Spleen (tissue), 11 donors: ENCODE results near the gene PPTC7. TPM values are rescaled to one million over a fixed set of nuclear protein-coding genes. Genes with fewer than 3 reads are reported as not detected.

ENCODE experiments used
- DNase-seq: peaks from one replicate; pipeline ENCODE4 v3.0.0-alpha.2; 2020
- H3K27ac ChIP-seq, 8 donors: fragments of 200-600 bp; sonication (generic) in 7 of 8; 1 replicate in 4 of 8; 2 replicates in 4 of 8; pipeline versions ENCODE4 v1.5.0 to v1.8.0; 2016 to 2021; ENCODE audit warnings: inconsistent platforms in 4 of 8, mild to moderate bottlenecking in 4 of 8, moderate library complexity in 1 of 8
- H3K27me3 ChIP-seq, 7 donors: fragments of 200-600 bp; sonication (generic) in 6 of 7; replicated peaks in 1 of 7; 1 replicate in 4 of 7; 2 replicates in 3 of 7; pipeline versions ENCODE4 v1.5.0 to v1.8.0; 2016 to 2021; ENCODE audit warnings: inconsistent platforms in 3 of 7, mild to moderate bottlenecking in 1 of 7
- H3K36me3 ChIP-seq, 6 donors: fragments of 200-600 bp; sonication (generic) in 5 of 6; 1 replicate in 4 of 6; 2 replicates in 2 of 6; pipeline versions ENCODE4 v1.5.0 to v1.8.0; 2016 to 2021; ENCODE audit warnings: inconsistent platforms in 2 of 6
- H3K4me1 ChIP-seq, 6 donors: fragments of 200-600 bp; sonication (generic) in 5 of 6; 1 replicate in 3 of 6; 2 replicates in 3 of 6; pipeline versions ENCODE4 v1.5.0 to v1.8.0; 2016 to 2021; ENCODE audit warnings: inconsistent platforms in 3 of 6
- H3K4me3 ChIP-seq, 8 donors: fragments of 200-600 bp; sonication (generic) in 7 of 8; 1 replicate in 4 of 8; 2 replicates in 4 of 8; pipeline versions ENCODE4 v1.5.0 to v1.8.0; 2016 to 2021; ENCODE audit warnings: inconsistent platforms in 4 of 8, mild to moderate bottlenecking in 4 of 8, moderate library complexity in 2 of 8
- H3K9me3 ChIP-seq, 8 donors: fragments of 200-600 bp; sonication (generic) in 7 of 8; 1 replicate in 4 of 8; 2 replicates in 4 of 8; pipeline versions ENCODE4 v1.5.0 to v1.8.0; 2016 to 2021; ENCODE audit warnings: inconsistent platforms in 4 of 8
- POLR2A ChIP-seq, 3 donors: fragments of 450-650 bp; IDR thresholded peaks; one replicate each; pipeline ENCODE4 v1.5.1; 2017; ENCODE audit warnings: antibody characterized with exemption in 3 of 3, mild to moderate bottlenecking in 1 of 3
- POLR2AphosphoS5 ChIP-seq, 3 donors: sonication (generic); formaldehyde crosslinking; IDR thresholded peaks; one replicate each; pipeline ENCODE4 v1.5.1; 2017; ENCODE audit warnings: antibody characterized with exemption in 3 of 3
- WGBS, 5 donors: extraction: QIAGEN DNeasy Blood & Tissue Kit in 3 of 5; methylation state at CpG; one replicate each; pipeline versions ENCODE4 v1.1.5 to v1.1.7; 2013 to 2018; 5-methylcytosine and 5-hydroxymethylcytosine counted together
- intact Hi-C: fragments of 100-400 bp; cut with DNase I; formaldehyde crosslinking; loops from one replicate; pipeline ENCODE4 v1.15.0; 2023; ENCODE audit warnings: low total_unique reads
- polyA plus RNA-seq, 3 donors: library from polyadenylated mRNA; stranded (reverse); fragments of 200-250 nt; gene quantifications; one replicate each; pipeline ENCODE4 v1.2.1, GENCODE V29; 2013
- total RNA-seq, 7 donors: library from RNA; depleted of rRNA in 3 of 7; stranded (reverse); fragments of >200 nt in 3 of 7; fragmentation: NEBNext Ultra II Directional in 4 of 7; extraction: Animal tissue kit (Norgen Biotek cat#: 25700) in 4 of 7; gene quantifications; one replicate each; pipeline versions ENCODE4 v1.1.0 to v1.2.1, GENCODE V29; 2016 to 2021
- TF ChIP-seq, protein P1 (sequence below), 11 experiments: fragments of 200-600 bp in 7 of 11; fragments of 450-650 bp in 4 of 11; sonication (generic) in 4 of 11; IDR thresholded peaks in 8 of 11; conservative IDR thresholded peaks in 3 of 11; 1 replicate in 7 of 11; 2 replicates in 4 of 11; pipeline versions ENCODE4 v1.4.0 to v1.8.0; 2016 to 2021; ENCODE audit warnings: antibody characterized with exemption in 11 of 11, inconsistent platforms in 4 of 11, mild to moderate bottlenecking in 1 of 11
- donor health status: healthy with polysubstance abuse.
- donor health status: DM: no; HTN: no; CAD: no; lungs with moderate emphysema.
- donor health status: DM: no; HTN: no; CAD: no.
- donor health status: Bipolar disorder and iron deficiency.
- donor health status: healthy.
- donor health status: DM: no; HTN: no; CAD: no.
- donor health status: DM: yes; HTN: yes; CAD: no.

PPTC7 gene
- total and polyA plus RNA-seq, 10 donors: 7.5 to 27.3 (median 23.5) TPM

DNA sequence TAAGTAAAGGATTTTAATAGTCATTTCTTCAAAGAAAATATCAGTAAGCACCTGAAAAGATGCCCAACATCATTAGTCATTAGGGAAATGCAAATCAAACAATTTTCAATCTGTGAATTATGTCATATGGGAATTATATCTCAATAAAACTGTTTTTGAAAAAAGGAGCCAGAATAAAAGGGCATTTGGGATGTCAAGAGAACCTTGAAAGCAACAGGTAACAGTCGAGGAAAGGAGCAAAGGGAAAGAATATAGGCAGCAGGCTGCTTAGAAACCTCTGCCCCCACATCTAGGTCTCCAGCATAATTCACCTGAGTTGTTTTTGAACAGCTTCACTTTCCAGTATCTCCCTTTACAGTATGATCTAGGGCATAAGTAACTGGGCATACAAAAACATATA is 68.8 kb downstream of the PPTC7 start:
- Histone ChIP-seq H3K36me3 (no peaks in the 10 kb centered on the region), H3K9me3 (no peaks in the 10 kb centered on the region), H3K4me1 (peaks cover 0 to 8% (median 7%) of the 10 kb centered on the region in 6 donors), H3K27ac (no peak overlapping the region), H3K27me3 (no peaks in the 10 kb centered on the region), H3K4me3 (no peak overlapping the region)
- intact Hi-C loops: loop anchor here (2.0 to 10.0 kb wide), 2 partner anchors 84 to 190 kb away; no protein-coding TSS in a partner anchor
- TF ChIP-seq POLR2A (IDR thresholded peaks at IDR 0.05) (no peak), POLR2AphosphoS5 (IDR thresholded peaks at IDR 0.05) (no peak)
- TF ChIP-seq, protein P1, sequence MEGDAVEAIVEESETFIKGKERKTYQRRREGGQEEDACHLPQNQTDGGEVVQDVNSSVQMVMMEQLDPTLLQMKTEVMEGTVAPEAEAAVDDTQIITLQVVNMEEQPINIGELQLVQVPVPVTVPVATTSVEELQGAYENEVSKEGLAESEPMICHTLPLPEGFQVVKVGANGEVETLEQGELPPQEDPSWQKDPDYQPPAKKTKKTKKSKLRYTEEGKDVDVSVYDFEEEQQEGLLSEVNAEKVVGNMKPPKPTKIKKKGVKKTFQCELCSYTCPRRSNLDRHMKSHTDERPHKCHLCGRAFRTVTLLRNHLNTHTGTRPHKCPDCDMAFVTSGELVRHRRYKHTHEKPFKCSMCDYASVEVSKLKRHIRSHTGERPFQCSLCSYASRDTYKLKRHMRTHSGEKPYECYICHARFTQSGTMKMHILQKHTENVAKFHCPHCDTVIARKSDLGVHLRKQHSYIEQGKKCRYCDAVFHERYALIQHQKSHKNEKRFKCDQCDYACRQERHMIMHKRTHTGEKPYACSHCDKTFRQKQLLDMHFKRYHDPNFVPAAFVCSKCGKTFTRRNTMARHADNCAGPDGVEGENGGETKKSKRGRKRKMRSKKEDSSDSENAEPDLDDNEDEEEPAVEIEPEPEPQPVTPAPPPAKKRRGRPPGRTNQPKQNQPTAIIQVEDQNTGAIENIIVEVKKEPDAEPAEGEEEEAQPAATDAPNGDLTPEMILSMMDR (IDR thresholded peaks at IDR 0.05 in 8 of 11, conservative IDR thresholded peaks at IDR 0.05 in 3 of 11): no peak
- DNase-seq: no peak
- 69 to 89% (median 83%) methylated on average over 1 of the region's 1 CpG for WGBS, 5 donors

DNA sequence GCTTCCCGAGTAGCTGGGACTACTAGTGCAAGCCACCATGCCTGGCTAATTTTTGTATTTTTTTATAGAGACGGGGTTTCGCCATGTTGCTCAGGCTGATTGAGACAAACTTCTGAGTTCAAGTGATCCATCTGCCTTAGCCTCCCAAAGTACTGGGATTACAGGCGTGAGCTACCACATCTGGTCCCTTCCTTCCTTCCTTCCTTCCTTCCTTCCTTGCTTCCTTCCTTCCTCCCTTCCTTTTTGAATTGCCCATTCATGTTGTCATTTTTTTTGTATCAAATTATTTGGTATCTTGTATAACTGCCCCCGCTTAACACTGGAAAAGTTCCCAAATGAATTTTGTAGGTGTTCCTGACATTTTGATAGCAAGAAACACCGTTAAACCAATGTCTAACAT is 69.3 kb downstream of the PPTC7 start:
- no peak for DNase-seq
- intact Hi-C loops: loop anchor here (2.0 to 10.0 kb wide), 2 partner anchors 85 to 191 kb away; no protein-coding TSS in a partner anchor
- Histone ChIP-seq H3K36me3 (no peaks in the 10 kb centered on the region), H3K4me3 (no peak overlapping the region), H3K27ac (no peak overlapping the region), H3K4me1 (peaks cover 0 to 8% (median 7%) of the 10 kb centered on the region in 6 donors), H3K9me3 (no peaks in the 10 kb centered on the region), H3K27me3 (no peaks in the 10 kb centered on the region)
- 71 to 76% (median 72%) methylated on average over 6 of the region's 6 CpGs for WGBS, 5 donors
- TF ChIP-seq POLR2A (IDR thresholded peaks at IDR 0.05) (no peak), POLR2AphosphoS5 (IDR thresholded peaks at IDR 0.05) (no peak)
- TF ChIP-seq, protein P1 (IDR thresholded peaks at IDR 0.05 in 8 of 11, conservative IDR thresholded peaks at IDR 0.05 in 3 of 11): no peak

GRCh38 chr12:110508071-110508586 is 75.0 kb downstream of the PPTC7 start:
- no peaks in the 10 kb centered on the region for H3K36me3 ChIP-seq
- H3K4me1 ChIP-seq: peaks cover 0 to 9% (median 7%) of the 10 kb centered on the region in 6 donors
- no peak overlapping the region for H3K27ac ChIP-seq
- 89 to 97% (median 93%) methylated on average over 4 of the region's 4 CpGs for WGBS, 5 donors
- no peaks in the 10 kb centered on the region for H3K9me3 ChIP-seq
- no peak for TF ChIP-seq POLR2AphosphoS5 (IDR thresholded peaks at IDR 0.05)
- TF ChIP-seq, protein P1 (IDR thresholded peaks at IDR 0.05 in 8 of 11, conservative IDR thresholded peaks at IDR 0.05 in 3 of 11): no peak
- TF ChIP-seq POLR2A (IDR thresholded peaks at IDR 0.05): no peak
- intact Hi-C loops: loop anchor here (10.0 kb wide), 1 partner anchor 53 kb away; the partner anchor contains the start of gene ARPC3
- no peak for DNase-seq
- no peak overlapping the region for H3K4me3 ChIP-seq
- H3K27me3 ChIP-seq: no peaks in the 10 kb centered on the region

- Histone ChIP-seq H3K27ac (no peak overlapping the region), H3K27me3 (no peaks in the 10 kb centered on the region), H3K4me1 (peaks cover 7 to 22% (median 16%) of the 10 kb centered on the region in 6 donors), H3K36me3 (no peaks in the 10 kb centered on the region), H3K4me3 (no peak overlapping the region), H3K9me3 (no peaks in the 10 kb centered on the region)
- 81 to 89% (median 89%) methylated on average over 3 of the region's 3 CpGs for WGBS, 5 donors
- no peak for DNase-seq
- intact Hi-C loops: loop anchor here (10.0 kb wide), 1 partner anchor 51 kb away; the partner anchor contains the start of gene ARPC3
- TF ChIP-seq, protein P1 (IDR thresholded peaks at IDR 0.05 in 8 of 11, conservative IDR thresholded peaks at IDR 0.05 in 3 of 11): no peak
- no peak for TF ChIP-seq POLR2A (IDR thresholded peaks at IDR 0.05)
- no peak for TF ChIP-seq POLR2AphosphoS5 (IDR thresholded peaks at IDR 0.05)
These were observed 77.8 kb downstream of the PPTC7 start for GRCh38 chr12:110505332-110505731.
